Activated CD8-positive, alpha-beta T cell treated with anti-CD3 and anti-CD28 coated beads for 36 hours (primary cell): ENCODE results near the gene NFATC2IP. TPM values are rescaled to one million over a fixed set of nuclear protein-coding genes. Genes with fewer than 3 reads are reported as not detected.

Source experiments
- ATAC-seq: fragments of 200-7000 bp; cut with Tn5 transposase; one replicate; pipeline ENCODE4 v1.10.0; 2021; ENCODE audit warnings: mild to moderate bottlenecking, moderate library complexity
- CTCF ChIA-PET: fragments of 350-600 bp; sonication (Branson Sonifier 250); formaldehyde crosslinking; loops from one replicate; lab custom pipeline; 2021; ENCODE audit warnings: antibody characterized with exemption; lab: Charles Lee
- POLR2A ChIA-PET: fragments of 350-600 bp; sonication (Branson Sonifier 250); formaldehyde crosslinking; loops from one replicate; lab custom pipeline; 2021; ENCODE audit warnings: antibody characterized with exemption; lab: Charles Lee
- DNase-seq: peaks from one replicate; pipeline ENCODE4 v3.0.0-alpha.2; 2020
- H3K27ac Mint-ChIP-seq: one replicate; pipeline ENCODE4 v1.8.0; 2021; ENCODE audit warnings: mild to moderate bottlenecking, mixed read lengths
- H3K27me3 Mint-ChIP-seq: one replicate; pipeline ENCODE4 v1.8.0; 2021; ENCODE audit warnings: mixed read lengths
- H3K36me3 Mint-ChIP-seq: one replicate; pipeline ENCODE4 v1.8.0; 2021; ENCODE audit warnings: low read depth, mixed read lengths
- H3K4me1 Mint-ChIP-seq: one replicate; pipeline ENCODE4 v1.8.0; 2021; ENCODE audit warnings: low read depth, mixed read lengths
- H3K4me3 Mint-ChIP-seq: one replicate; pipeline ENCODE4 v1.8.0; 2021; ENCODE audit warnings: mild to moderate bottlenecking, moderate library complexity, mixed read lengths
- H3K9me3 Mint-ChIP-seq: one replicate; pipeline ENCODE4 v1.8.0; 2021; ENCODE audit warnings: mixed read lengths
- CTCF ChIP-seq: fragments of 200-600 bp; IDR thresholded peaks from one replicate; pipeline ENCODE4 v1.8.0; 2022; ENCODE audit warnings: antibody characterized with exemption, mild to moderate bottlenecking
- intact Hi-C: fragments of 100-400 bp; cut with micrococcal nuclease; formaldehyde crosslinking; loops from one replicate; pipeline ENCODE4 v1.10.0; 2022
- total RNA-seq, 2 experiments: library from RNA; stranded (reverse); gene quantifications; one replicate each; pipeline ENCODE4 v1.2.3, GENCODE V29; 2021

The NFATC2IP gene
- total RNA-seq, 2 experiments from 2014 or later: 63.8 to 71.8 TPM

GRCh38 chr16:29011851-29012250 is 61.1 kb downstream of the NFATC2IP start:
- peaks cover 6% of the 10 kb centered on the region for H3K36me3 Mint-ChIP-seq
- ATAC-seq (no peak), DNase-seq (no peak)
- no peak for TF ChIP-seq CTCF
- POLR2A ChIA-PET: interaction anchor here (0.8 to 2.7 kb wide), 5 partner anchors 9 to 27 kb away, joined by 3 to 12 read pairs (median 9); partner anchors contain the start of gene LAT
- H3K4me1 Mint-ChIP-seq: peaks cover 65% of the 10 kb centered on the region
- CTCF ChIA-PET: interaction anchor here (0.7 to 1.7 kb wide), 4 partner anchors 10 to 67 kb away, joined by 3 to 4 read pairs (median 4); no protein-coding TSS in a partner anchor
- peak overlapping the region; percentile 91 for H3K27ac Mint-ChIP-seq
- H3K9me3 Mint-ChIP-seq: peaks cover 6% of the 10 kb centered on the region
- intact Hi-C loops: no loop called here
- no peak overlapping the region for H3K4me3 Mint-ChIP-seq
- H3K27me3 Mint-ChIP-seq: no peaks in the 10 kb centered on the region

GRCh38 chr16:29012913-29013553 is 62.3 kb downstream of the NFATC2IP start:
- ChIA-PET POLR2A (interaction anchor here (0.6 to 2.5 kb wide), 6 partner anchors 8 to 57 kb away, joined by 3 to 12 read pairs (median 6); no protein-coding TSS in a partner anchor), CTCF (interaction anchor here (1.0 to 1.3 kb wide), 3 partner anchors 17 to 39 kb away, joined by 3 to 4 read pairs (median 3); partner anchors contain the start of gene SPNS1)
- intact Hi-C loops: no loop called here
- no peaks in the 10 kb centered on the region for H3K27me3 Mint-ChIP-seq
- TF ChIP-seq CTCF: no peak
- H3K27ac Mint-ChIP-seq: peak overlapping the region; percentile 91
- H3K4me1 Mint-ChIP-seq: peaks cover 59% of the 10 kb centered on the region
- H3K9me3 Mint-ChIP-seq: peaks cover 6% of the 10 kb centered on the region
- H3K4me3 Mint-ChIP-seq: peak overlapping the region; percentile 2
- peak; percentile 52 for DNase-seq
- peak; percentile 29 for ATAC-seq
- peaks cover 6% of the 10 kb centered on the region for H3K36me3 Mint-ChIP-seq

GRCh38 chr16:29014561-29015069 is 63.9 kb downstream of the NFATC2IP start:
- Mint-ChIP-seq H3K36me3 (peaks cover 6% of the 10 kb centered on the region), H3K27ac (peak overlapping the region; percentile 78), H3K9me3 (peaks cover 6% of the 10 kb centered on the region), H3K4me1 (peaks cover 53% of the 10 kb centered on the region), H3K27me3 (no peaks in the 10 kb centered on the region), H3K4me3 (no peak overlapping the region)
- no peak for TF ChIP-seq CTCF
- CTCF ChIA-PET: interaction anchor here (1.6 kb wide), 1 partner anchor 10 kb away, joined by 5 read pairs; no protein-coding TSS in a partner anchor
- DNase-seq (no peak), ATAC-seq (no peak)
- POLR2A ChIA-PET: interaction anchor here (0.6 to 1.6 kb wide), 3 partner anchors 10 to 16 kb away, joined by 3 to 7 read pairs (median 4); no protein-coding TSS in a partner anchor
- intact Hi-C loops: no loop called here

Other genes with a start within 250 kb of the NFATC2IP start
- 100 to 1,000 TPM; 837 to 851 TPM for gene EIF3C, start 239.5 kb upstream of the NFATC2IP start, total RNA-seq
- 1 to 10 TPM; 3.8 TPM for gene NPIPB9, start 199.2 kb upstream of the NFATC2IP start, total RNA-seq
- 100 to 1,000 TPM; 322 to 333 TPM for gene ATXN2L, start 127.9 kb upstream of the NFATC2IP start, total RNA-seq
- gene TUFM, start 104.6 kb upstream of the NFATC2IP start, total RNA-seq: 100 to 1,000 TPM; 309 to 323 TPM
- gene SH2B1, start 87.1 kb upstream of the NFATC2IP start, total RNA-seq: 10 to 100 TPM; 31.2 to 31.5 TPM
- 1 to 10 TPM; 2.1 to 2.5 TPM for gene ATP2A1, start 72.4 kb upstream of the NFATC2IP start, total RNA-seq
- gene RABEP2, start 25.7 kb upstream of the NFATC2IP start, total RNA-seq: 10 to 100 TPM; 13.1 to 14.0 TPM
- 1 to 10 TPM; 1.1 to 1.3 TPM for gene CD19, start 19.0 kb upstream of the NFATC2IP start, total RNA-seq
- gene SPNS1, start 23.8 kb downstream of the NFATC2IP start, total RNA-seq: 10 to 100 TPM; 14.6 to 18.2 TPM
- gene LAT, start 34.1 kb downstream of the NFATC2IP start, total RNA-seq: 100 to 1,000 TPM; 193 to 206 TPM